ENCODE measurements around the gene ITGA1.

Gene ITGA1

GRCh38 chr5:52906343-52906742 is 118.6 kb downstream of the ITGA1 start:
- DNase-seq = no peak

- DNase-seq = no peak
Measured at GRCh38 chr5:52906845-52907244, 119.1 kb downstream of the ITGA1 start.

GRCh38 chr5:52909192-52909591 is 121.5 kb downstream of the ITGA1 start:
- no peak for DNase-seq

- DNase-seq = no peak
Measured at GRCh38 chr5:52910071-52910470, 122.4 kb downstream of the ITGA1 start.

- peak; percentile 55 for DNase-seq
Measured at GRCh38 chr5:52915176-52915875, 127.6 kb downstream of the ITGA1 start.

- DNase-seq = no peak
Measured at GRCh38 chr5:52920929-52921328, 133.2 kb downstream of the ITGA1 start.

GRCh38 chr5:52922384-52922783 is 134.7 kb downstream of the ITGA1 start:
- no peak for DNase-seq

- no peak for DNase-seq
Measured at GRCh38 chr5:52924456-52924855, 136.7 kb downstream of the ITGA1 start.

- no peak for DNase-seq
Measured at GRCh38 chr5:52925001-52925400, 137.3 kb downstream of the ITGA1 start.

- DNase-seq = no peak
Measured at GRCh38 chr5:52928689-52929088, 141.0 kb downstream of the ITGA1 start.

- no peak for DNase-seq
Measured at GRCh38 chr5:52938226-52938625, 150.5 kb downstream of the ITGA1 start.

GRCh38 chr5:52943285-52943684 is 155.6 kb downstream of the ITGA1 start:
- no peak for DNase-seq

- DNase-seq = no peak
Measured at GRCh38 chr5:52943808-52944207, 156.1 kb downstream of the ITGA1 start.

- no peak for DNase-seq
Measured at GRCh38 chr5:52945040-52945439, 157.3 kb downstream of the ITGA1 start.

- DNase-seq = no peak
Measured at GRCh38 chr5:52947208-52947607, 159.5 kb downstream of the ITGA1 start.

GRCh38 chr5:52947851-52948250 is 160.1 kb downstream of the ITGA1 start:
- DNase-seq = no peak

GRCh38 chr5:52948418-52949076 is 160.8 kb downstream of the ITGA1 start:
- peak; percentile 56 for DNase-seq

GRCh38 chr5:52950686-52951085 is 163.0 kb downstream of the ITGA1 start:
- DNase-seq = no peak

GRCh38 chr5:52952483-52952882 is 164.8 kb downstream of the ITGA1 start:
- no peak for DNase-seq

GRCh38 chr5:52956014-52956413 is 168.3 kb downstream of the ITGA1 start:
- DNase-seq = no peak

- DNase-seq = no peak
Measured at GRCh38 chr5:52956915-52957747, 169.4 kb downstream of the ITGA1 start.

GRCh38 chr5:52961274-52961681 is 173.6 kb downstream of the ITGA1 start:
- DNase-seq = no peak

- DNase-seq = no peak
Measured at GRCh38 chr5:52963636-52964035, 175.9 kb downstream of the ITGA1 start.

GRCh38 chr5:52964138-52964537 is 176.4 kb downstream of the ITGA1 start:
- no peak for DNase-seq

All from activated CD8-positive, alpha-beta memory T cell treated with anti-CD3 and anti-CD28 coated beads, Interleukin-2, amount 50 U/mL, for 48 hours (primary cell).